Tibial nerve (tissue), 4 donors: Measurements from ENCODE around the gene RBM19. TPM values are rescaled to one million over a fixed set of nuclear protein-coding genes. Genes with fewer than 3 reads are reported as not detected.

Experiments used
- DNase-seq, 2 donors: peaks; one replicate each; pipeline ENCODE4 v3.0.0-alpha.2; 2019; ENCODE audit warnings: low spot score in 2 of 2
- H3K27ac ChIP-seq, 4 donors: fragments of 200-600 bp; sonication (generic) in 3 of 4; one replicate each; pipeline ENCODE4 v1.5.1; 2017 to 2019; ENCODE audit warnings: mild to moderate bottlenecking in 1 of 4
- H3K27me3 ChIP-seq, 2 donors: fragments of 200-600 bp; sonication (generic) in 1 of 2; one replicate each; pipeline versions ENCODE4 v1.5.1 to v1.6.0; 2017 to 2019
- H3K36me3 ChIP-seq, 3 donors: fragments of 200-600 bp; sonication (generic); one replicate each; pipeline ENCODE4 v1.5.1; 2018 to 2019
- H3K4me1 ChIP-seq, 4 donors: fragments of 200-600 bp; sonication (generic) in 3 of 4; one replicate each; pipeline ENCODE4 v1.5.1; 2017 to 2019
- H3K4me3 ChIP-seq, 4 donors: fragments of 200-600 bp; sonication (generic) in 3 of 4; one replicate each; pipeline ENCODE4 v1.5.1; 2017 to 2019; ENCODE audit warnings: mild to moderate bottlenecking in 1 of 4, moderate library complexity in 1 of 4
- H3K9me3 ChIP-seq, 4 donors: fragments of 200-600 bp; sonication (generic) in 3 of 4; one replicate each; pipeline ENCODE4 v1.5.1; 2017 to 2019
- EP300 ChIP-seq, 2 donors: sonication (generic); formaldehyde crosslinking; IDR thresholded peaks; one replicate each; pipeline ENCODE4 v1.6.1; 2017; ENCODE audit warnings: antibody characterized with exemption in 2 of 2, mild to moderate bottlenecking in 1 of 2
- POLR2A ChIP-seq, 2 donors: fragments of 450-650 bp; IDR thresholded peaks; one replicate each; pipeline ENCODE4 v1.6.1; 2017; ENCODE audit warnings: antibody characterized with exemption in 2 of 2, mild to moderate bottlenecking in 2 of 2, moderate library complexity in 2 of 2
- WGBS, 2 donors: methylation state at CpG; one replicate each; pipeline ENCODE4 v1.1.5; 2018; 5-methylcytosine and 5-hydroxymethylcytosine counted together
- total RNA-seq, 4 donors: library from RNA; depleted of rRNA; stranded (reverse); fragments of >200 nt; gene quantifications; one replicate each; pipeline ENCODE4 v1.1.0, GENCODE V29; 2016
- TF ChIP-seq, protein P1 (sequence below), 5 experiments: fragments of 200-600 bp in 3 of 5; fragments of 450-650 bp in 2 of 5; sonication (generic) in 3 of 5; IDR thresholded peaks; one replicate each; pipeline ENCODE4 v1.5.1; 2016 to 2019; ENCODE audit warnings: antibody characterized with exemption in 5 of 5, mild to moderate bottlenecking in 3 of 5, moderate library complexity in 2 of 5

Gene RBM19
- total RNA-seq, 4 donors from 2014 or later: 32.0 to 57.9 (median 38.9) TPM

DNA sequence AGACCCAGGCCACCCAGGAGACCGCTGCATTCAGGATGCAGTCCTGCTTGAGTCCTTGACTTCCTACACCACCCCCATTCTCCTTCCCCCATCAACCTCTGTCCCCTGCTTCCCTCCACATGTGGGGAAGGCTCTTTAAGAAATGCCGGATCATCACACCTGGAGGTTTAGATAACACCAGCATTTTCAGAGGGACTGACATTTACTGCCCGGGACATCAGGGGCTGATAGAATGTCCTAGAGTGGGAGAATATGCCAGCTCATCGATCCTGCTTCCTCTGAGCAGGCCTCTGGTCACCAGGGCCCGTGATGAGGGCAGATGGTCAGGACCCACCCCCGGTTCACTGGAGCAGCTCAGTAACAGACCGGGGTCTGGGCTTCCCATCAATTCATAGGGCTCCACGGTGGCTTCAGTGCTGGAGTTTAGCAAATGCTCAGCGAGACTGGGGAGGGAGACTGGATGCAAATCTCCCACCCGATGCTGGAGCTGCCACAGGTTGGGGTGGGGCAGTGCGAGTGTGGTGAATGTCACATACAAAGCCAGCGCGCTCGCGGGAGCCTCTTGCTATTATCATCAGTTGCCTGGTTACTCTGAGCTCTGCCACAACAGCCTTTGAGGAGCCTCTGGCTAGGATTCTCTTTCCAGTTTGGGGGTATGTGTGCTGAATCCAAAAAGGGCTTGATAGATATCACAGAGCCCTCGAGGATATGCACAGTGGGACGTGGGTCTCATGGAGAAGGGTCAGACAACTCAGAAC lies 111.6 kb downstream of the RBM19 start:
- H3K4me1 ChIP-seq: peaks cover 0 to 18% (median 0%) of the 10 kb centered on the region in 4 donors
- TF ChIP-seq POLR2A (IDR thresholded peaks at IDR 0.05): no peak
- TF ChIP-seq EP300 (IDR thresholded peaks at IDR 0.05): no peak
- TF ChIP-seq, protein P1, sequence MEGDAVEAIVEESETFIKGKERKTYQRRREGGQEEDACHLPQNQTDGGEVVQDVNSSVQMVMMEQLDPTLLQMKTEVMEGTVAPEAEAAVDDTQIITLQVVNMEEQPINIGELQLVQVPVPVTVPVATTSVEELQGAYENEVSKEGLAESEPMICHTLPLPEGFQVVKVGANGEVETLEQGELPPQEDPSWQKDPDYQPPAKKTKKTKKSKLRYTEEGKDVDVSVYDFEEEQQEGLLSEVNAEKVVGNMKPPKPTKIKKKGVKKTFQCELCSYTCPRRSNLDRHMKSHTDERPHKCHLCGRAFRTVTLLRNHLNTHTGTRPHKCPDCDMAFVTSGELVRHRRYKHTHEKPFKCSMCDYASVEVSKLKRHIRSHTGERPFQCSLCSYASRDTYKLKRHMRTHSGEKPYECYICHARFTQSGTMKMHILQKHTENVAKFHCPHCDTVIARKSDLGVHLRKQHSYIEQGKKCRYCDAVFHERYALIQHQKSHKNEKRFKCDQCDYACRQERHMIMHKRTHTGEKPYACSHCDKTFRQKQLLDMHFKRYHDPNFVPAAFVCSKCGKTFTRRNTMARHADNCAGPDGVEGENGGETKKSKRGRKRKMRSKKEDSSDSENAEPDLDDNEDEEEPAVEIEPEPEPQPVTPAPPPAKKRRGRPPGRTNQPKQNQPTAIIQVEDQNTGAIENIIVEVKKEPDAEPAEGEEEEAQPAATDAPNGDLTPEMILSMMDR (IDR thresholded peaks at IDR 0.05): no peak

DNA sequence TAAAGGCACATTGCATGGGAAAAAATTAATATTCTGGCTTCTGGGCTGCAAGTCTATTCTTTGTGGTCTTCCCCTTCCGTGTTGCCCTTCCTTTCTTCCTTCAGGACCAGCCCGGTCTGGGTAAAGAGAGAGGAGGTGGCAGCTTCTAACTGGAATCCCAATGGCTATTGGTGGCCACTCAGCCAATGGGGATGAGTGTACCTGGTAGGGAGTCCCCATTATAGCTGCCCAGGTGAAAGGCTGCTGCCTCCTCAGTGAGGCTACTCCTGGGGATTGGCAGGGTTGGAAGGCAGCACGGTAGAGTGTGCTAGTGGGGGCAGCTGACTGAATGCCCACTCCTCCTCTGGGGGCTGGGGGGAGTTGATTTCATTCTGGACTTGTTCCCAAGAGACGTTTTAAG lies 112.6 kb downstream of the RBM19 start:
- H3K36me3 ChIP-seq: peaks cover 0 to 38% (median 12%) of the 10 kb centered on the region in 3 donors
- H3K27me3 ChIP-seq: no peaks in the 10 kb centered on the region
- TF ChIP-seq EP300 (IDR thresholded peaks at IDR 0.05): no peak
- TF ChIP-seq POLR2A (IDR thresholded peaks at IDR 0.05): no peak
- TF ChIP-seq, protein P1 (IDR thresholded peaks at IDR 0.05): no peak
- no peak for DNase-seq
- WGBS, 2 donors: 37 to 46% methylated on average over 4 of the region's 4 CpGs
- no peak overlapping the region for H3K27ac ChIP-seq
- H3K4me1 ChIP-seq: peaks cover 0 to 18% (median 0%) of the 10 kb centered on the region in 4 donors
- H3K4me3 ChIP-seq: no peak overlapping the region
- no peaks in the 10 kb centered on the region for H3K9me3 ChIP-seq

More for the DNA sequence above, 111.6 kb downstream of the RBM19 start:
- Histone ChIP-seq H3K36me3 (peaks cover 0 to 46% (median 12%) of the 10 kb centered on the region in 3 donors), H3K27me3 (no peaks in the 10 kb centered on the region), H3K4me3 (no peak overlapping the region), H3K9me3 (no peaks in the 10 kb centered on the region), H3K27ac (no peak overlapping the region)
- 80 to 90% methylated on average over 16 to 17 of the region's 17 CpGs for WGBS, 2 donors
- no peak for DNase-seq

DNA sequence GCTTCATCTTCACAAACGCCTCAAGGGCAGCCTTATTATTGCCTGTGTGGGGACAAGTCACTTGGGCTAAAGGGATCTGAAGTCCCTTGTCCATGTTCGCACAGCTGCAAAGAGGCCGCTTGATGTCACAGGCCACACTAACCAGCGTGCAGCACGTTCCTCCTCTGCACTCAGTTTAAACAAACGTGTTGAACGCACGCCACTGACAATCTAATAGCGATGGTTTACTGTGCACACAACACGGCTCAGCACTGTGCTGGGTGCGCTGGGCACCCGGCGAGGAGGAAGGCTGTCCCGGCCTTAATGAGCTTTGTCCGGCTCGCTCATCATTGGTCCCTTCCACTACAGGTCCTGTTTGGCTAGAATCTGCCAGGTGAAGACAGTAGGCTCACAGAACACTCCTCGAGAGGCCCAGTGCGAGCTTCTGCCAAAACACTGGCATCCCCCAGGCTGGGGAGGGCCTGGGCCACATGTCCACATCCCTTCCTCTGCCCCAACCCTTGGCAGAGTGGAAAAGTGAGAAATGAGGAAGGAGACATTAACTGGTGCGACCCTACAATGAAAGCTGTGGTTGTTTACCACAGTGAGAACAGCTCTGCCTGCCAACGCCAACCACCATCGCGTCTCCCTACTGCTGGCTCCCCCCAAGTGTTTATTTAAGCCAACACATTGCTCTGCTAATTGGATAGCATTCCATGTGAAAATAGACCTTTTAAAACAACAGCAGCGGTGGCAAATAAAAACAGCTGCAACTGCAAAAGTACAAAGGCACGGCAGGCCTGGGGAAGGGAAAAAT lies 113.2 kb downstream of the RBM19 start:
- no peak for DNase-seq
- Histone ChIP-seq H3K4me1 (peaks cover 0 to 18% (median 0%) of the 10 kb centered on the region in 4 donors), H3K9me3 (no peaks in the 10 kb centered on the region), H3K27ac (no peak overlapping the region), H3K27me3 (no peaks in the 10 kb centered on the region), H3K36me3 (peaks cover 0 to 32% (median 12%) of the 10 kb centered on the region in 3 donors), H3K4me3 (no peak overlapping the region)
- TF ChIP-seq, protein P1 (IDR thresholded peaks at IDR 0.05): no peak
- TF ChIP-seq EP300 (IDR thresholded peaks at IDR 0.05) (no peak), POLR2A (IDR thresholded peaks at IDR 0.05) (no peak)
- 73 to 75% methylated on average over 24 of the region's 24 CpGs for WGBS, 2 donors

DNA sequence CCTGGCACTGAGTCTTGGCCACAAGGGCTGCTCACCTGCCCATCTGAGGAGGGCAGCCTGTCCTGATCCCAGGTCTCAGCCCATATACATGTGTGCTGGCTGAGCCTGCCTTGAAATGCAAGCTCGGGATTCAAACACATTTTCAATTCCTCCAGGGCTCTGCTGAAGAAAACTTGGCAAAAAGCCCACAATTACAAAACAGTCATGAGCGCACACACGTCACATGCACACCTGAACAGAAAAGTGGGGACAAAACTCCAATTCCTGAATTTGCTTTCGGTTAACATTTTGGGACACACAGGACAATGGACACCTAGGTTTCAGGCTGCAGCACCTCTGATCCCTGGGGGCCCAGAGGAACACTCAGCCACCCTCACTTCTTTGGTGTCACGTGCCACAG lies 113.9 kb downstream of the RBM19 start:
- 76 to 85% methylated on average over 5 of the region's 5 CpGs for WGBS, 2 donors
- H3K27ac ChIP-seq: no peak overlapping the region
- H3K27me3 ChIP-seq: no peaks in the 10 kb centered on the region
- no peak for DNase-seq
- H3K36me3 ChIP-seq: peaks cover 0 to 26% (median 6%) of the 10 kb centered on the region in 3 donors
- no peak for TF ChIP-seq POLR2A (IDR thresholded peaks at IDR 0.05)
- TF ChIP-seq, protein P1 (IDR thresholded peaks at IDR 0.05): no peak
- peaks cover 0 to 18% (median 0%) of the 10 kb centered on the region in 4 donors for H3K4me1 ChIP-seq
- H3K4me3 ChIP-seq: no peak overlapping the region
- no peaks in the 10 kb centered on the region for H3K9me3 ChIP-seq
